Right atrium auricular region (tissue), 2 donors: Measurements from ENCODE around the gene MGP. TPM values are rescaled to one million over a fixed set of nuclear protein-coding genes. Genes with fewer than 3 reads are reported as not detected.

Experiments used
- DNase-seq: peaks from one replicate; pipeline ENCODE4 v3.0.0-alpha.2; 2019; ENCODE audit warnings: low spot score
- H3K27ac ChIP-seq, 2 donors: fragments of 200-600 bp; sonication (generic); 1 replicate in 1 of 2; 2 replicates in 1 of 2; pipeline ENCODE4 v1.5.1; 2016 to 2019
- H3K27me3 ChIP-seq, 2 donors: fragments of 200-600 bp; sonication (generic); one replicate each; pipeline versions ENCODE4 v1.5.1 to v1.6.0; 2017 to 2019
- H3K36me3 ChIP-seq: fragments of 200-600 bp; sonication (generic); one replicate; pipeline ENCODE4 v1.5.1; 2016
- H3K4me1 ChIP-seq, 2 donors: fragments of 200-600 bp; sonication (generic); one replicate each; pipeline versions ENCODE4 v1.5.1 to v1.6.0; 2017 to 2019
- H3K4me3 ChIP-seq, 2 donors: fragments of 200-600 bp; sonication (generic); 1 replicate in 1 of 2; 2 replicates in 1 of 2; pipeline ENCODE4 v1.5.1; 2017 to 2019; ENCODE audit warnings: mild to moderate bottlenecking in 1 of 2, moderate library complexity in 1 of 2
- H3K9me3 ChIP-seq, 2 donors: fragments of 200-600 bp; sonication (generic); one replicate each; pipeline ENCODE4 v1.5.1; 2019
- CTCF ChIP-seq, 2 donors: fragments of 200-600 bp; sonication (generic); IDR thresholded peaks; one replicate each; pipeline ENCODE4 v1.5.1; 2019; ENCODE audit warnings: antibody characterized with exemption in 2 of 2
- total RNA-seq, 2 donors: library from RNA; depleted of rRNA; stranded (reverse); fragments of >200 nt; gene quantifications; one replicate each; pipeline ENCODE4 v1.1.0, GENCODE V29; 2016

The MGP gene
- total RNA-seq, 2 donors from 2014 or later, result 287 to 454 TPM

- H3K27ac ChIP-seq, result peak overlapping the region; percentile 54 to 56
- H3K4me3 ChIP-seq, result no peak overlapping the region
- no peaks in the 10 kb centered on the region for H3K9me3 ChIP-seq
- TF ChIP-seq CTCF (IDR thresholded peaks at IDR 0.05), result no peak
- no peaks in the 10 kb centered on the region for H3K36me3 ChIP-seq
- no peak for DNase-seq
- peaks cover 0 to 36% of the 10 kb centered on the region in 2 donors for H3K4me1 ChIP-seq
- no peaks in the 10 kb centered on the region for H3K27me3 ChIP-seq
Observed at GRCh38 chr12:14903386-14904098, 17.9 kb upstream of the MGP start.

- Histone ChIP-seq H3K27me3 (no peaks in the 10 kb centered on the region), H3K4me3 (no peak overlapping the region), H3K27ac (peak overlapping the region; percentile 28 to 54), H3K4me1 (peaks cover 0 to 36% of the 10 kb centered on the region in 2 donors), H3K9me3 (no peaks in the 10 kb centered on the region), H3K36me3 (no peaks in the 10 kb centered on the region)
- no peak for TF ChIP-seq CTCF (IDR thresholded peaks at IDR 0.05)
- DNase-seq, result no peak
Observed at GRCh38 chr12:14902465-14902864, 16.8 kb upstream of the MGP start.

GRCh38 chr12:14901228-14901562 is 15.5 kb upstream of the MGP start:
- H3K4me1 ChIP-seq, result peaks cover 0 to 44% of the 10 kb centered on the region in 2 donors

GRCh38 chr12:14900521-14901227 is 15.0 kb upstream of the MGP start:
- TF ChIP-seq CTCF (IDR thresholded peaks at IDR 0.05), result no peak
- H3K4me3 ChIP-seq, result no peak overlapping the region
- H3K27me3 ChIP-seq, result no peaks in the 10 kb centered on the region
- no peaks in the 10 kb centered on the region for H3K9me3 ChIP-seq
- no peaks in the 10 kb centered on the region for H3K36me3 ChIP-seq
- H3K4me1 ChIP-seq, result peaks cover 0 to 39% of the 10 kb centered on the region in 2 donors
- DNase-seq, result no peak
- H3K27ac ChIP-seq, result peak overlapping the region; percentile 28 to 54

More at GRCh38 chr12:14901228-14901562, 15.5 kb upstream of the MGP start:
- Histone ChIP-seq H3K4me3 (no peak overlapping the region), H3K36me3 (no peaks in the 10 kb centered on the region), H3K9me3 (no peaks in the 10 kb centered on the region), H3K27ac (peak overlapping the region; percentile 28 to 54), H3K27me3 (no peaks in the 10 kb centered on the region)
- no peak for DNase-seq
- TF ChIP-seq CTCF (IDR thresholded peaks at IDR 0.05), result no peak

GRCh38 chr12:14896521-14897169 is 11.0 kb upstream of the MGP start:
- H3K27me3 ChIP-seq, result no peaks in the 10 kb centered on the region
- H3K27ac ChIP-seq, result peak overlapping the region; percentile 22 to 63
- TF ChIP-seq CTCF (IDR thresholded peaks at IDR 0.05), result no peak
- no peak for DNase-seq
- H3K4me1 ChIP-seq, result peaks cover 0 to 28% of the 10 kb centered on the region in 2 donors
- H3K9me3 ChIP-seq, result no peaks in the 10 kb centered on the region
- no peak overlapping the region for H3K4me3 ChIP-seq
- no peaks in the 10 kb centered on the region for H3K36me3 ChIP-seq
